GM21529 (cell line): ENCODE measurements around the gene BCAS1.
A peak's percentile ranks its signal among the peaks of the same experiment; 100 is the strongest.

Experiments used
- ATAC-seq: cut with Tn5 transposase; IDR thresholded peaks from one replicate; pipeline ENCODE4 v1.9.1; 2021; ENCODE audit not compliant: unreplicated experiment

Gene BCAS1

GRCh38 chr20:54051068-54051467 lies 19.3 kb downstream of the BCAS1 start:
- no peak for ATAC-seq

GRCh38 chr20:54048891-54049545 lies 21.4 kb downstream of the BCAS1 start:
- ATAC-seq: no peak

- no peak for ATAC-seq
These were observed 21.9 kb downstream of the BCAS1 start for GRCh38 chr20:54048481-54048880.

GRCh38 chr20:54047720-54048119 lies 22.7 kb downstream of the BCAS1 start:
- no peak for ATAC-seq

GRCh38 chr20:54047048-54047447 lies 23.3 kb downstream of the BCAS1 start:
- ATAC-seq: no peak

- ATAC-seq: peak; percentile 66
These were observed 26.2 kb downstream of the BCAS1 start for GRCh38 chr20:54044156-54044555.

GRCh38 chr20:54043076-54043967 lies 27.1 kb downstream of the BCAS1 start:
- ATAC-seq: no peak

GRCh38 chr20:54042021-54042420 lies 28.4 kb downstream of the BCAS1 start:
- no peak for ATAC-seq

GRCh38 chr20:54041336-54041735 lies 29.1 kb downstream of the BCAS1 start:
- no peak for ATAC-seq

GRCh38 chr20:54040531-54040930 lies 29.9 kb downstream of the BCAS1 start:
- ATAC-seq: no peak

GRCh38 chr20:54038961-54039360 lies 31.4 kb downstream of the BCAS1 start:
- ATAC-seq: no peak

- no peak for ATAC-seq
These were observed 32.9 kb downstream of the BCAS1 start for GRCh38 chr20:54037525-54037924.

GRCh38 chr20:54029643-54030042 lies 40.8 kb downstream of the BCAS1 start:
- no peak for ATAC-seq

- ATAC-seq: no peak
These were observed 41.2 kb downstream of the BCAS1 start for GRCh38 chr20:54029176-54029575.

- ATAC-seq: no peak
These were observed 42.0 kb downstream of the BCAS1 start for GRCh38 chr20:54028276-54029011.

GRCh38 chr20:54027704-54028103 lies 42.7 kb downstream of the BCAS1 start:
- no peak for ATAC-seq

GRCh38 chr20:54026295-54027064 lies 43.9 kb downstream of the BCAS1 start:
- ATAC-seq: no peak

GRCh38 chr20:54025251-54025771 lies 45.1 kb downstream of the BCAS1 start:
- ATAC-seq: no peak

- no peak for ATAC-seq
These were observed 47.0 kb downstream of the BCAS1 start for GRCh38 chr20:54023406-54023805.

- ATAC-seq: no peak
These were observed 48.8 kb downstream of the BCAS1 start for GRCh38 chr20:54021446-54022235.
